Activated T-cell treated with anti-CD3 and anti-CD28 coated beads, Interleukin-2, amount 50 U/mL, for 1 hour (primary cell): Measurements from ENCODE around the gene MAP3K9.

Experiments used
- DNase-seq: peaks from one replicate; pipeline ENCODE4 v3.0.0-alpha.2; 2020

MAP3K9 gene

GRCh38 chr14:70816525-70816924, 7.2 kb upstream of the MAP3K9 start:
- no peak for DNase-seq

GRCh38 chr14:70814466-70814865, 5.2 kb upstream of the MAP3K9 start:
- DNase-seq = no peak

DNA sequence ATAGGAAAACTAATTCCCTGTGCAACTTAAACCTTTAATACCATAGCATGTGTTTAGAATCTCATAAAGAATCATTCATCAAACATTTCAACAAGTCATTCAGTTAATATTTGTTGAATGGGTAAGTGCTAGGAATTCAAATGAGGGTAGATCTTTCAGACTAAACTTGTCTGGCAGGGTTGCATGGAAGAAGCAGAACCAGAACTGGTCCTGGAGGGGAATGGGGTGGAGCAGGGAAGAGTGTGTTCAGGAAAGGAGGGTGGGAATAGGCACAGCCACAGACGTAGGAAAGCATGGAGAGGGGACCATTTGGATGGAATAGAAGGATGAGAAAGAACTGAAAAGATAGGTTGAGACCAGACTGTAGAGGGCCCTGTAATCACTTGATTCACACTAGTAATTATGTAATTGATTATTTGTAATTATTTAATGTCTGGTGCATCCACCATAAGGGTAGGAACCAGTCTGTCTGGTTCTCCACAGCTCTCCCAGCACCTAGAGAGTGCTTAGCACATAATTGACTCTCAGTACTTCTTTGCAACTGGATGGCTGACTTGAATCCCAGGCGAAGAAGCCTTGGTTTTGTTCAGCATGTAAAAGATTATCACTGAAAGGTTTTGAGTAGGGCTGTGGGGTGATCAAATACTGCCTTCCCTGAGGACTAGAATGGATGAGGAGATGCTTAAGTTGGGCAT, 3.0 kb upstream of the MAP3K9 start:
- DNase-seq = no peak

DNA sequence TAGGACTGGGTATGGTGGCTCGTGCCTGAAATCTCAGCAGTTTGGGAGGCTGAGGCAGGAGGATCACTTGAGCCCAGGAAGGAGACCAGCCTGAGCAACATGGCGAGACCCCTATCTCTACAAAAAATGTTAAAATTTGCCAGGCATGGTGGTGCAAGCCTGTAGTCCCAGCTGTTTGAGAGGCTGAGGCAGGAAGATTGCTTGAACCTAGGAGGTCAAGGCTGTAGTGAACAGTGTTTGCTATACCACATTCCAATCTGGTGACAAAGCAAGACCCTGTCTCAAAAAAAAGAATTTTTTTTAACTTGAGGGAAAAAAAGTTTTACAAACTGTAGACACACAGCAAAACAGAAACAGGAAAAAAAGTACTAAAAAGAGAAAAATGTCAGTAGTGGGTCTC, 2.3 kb upstream of the MAP3K9 start:
- DNase-seq = no peak

DNA sequence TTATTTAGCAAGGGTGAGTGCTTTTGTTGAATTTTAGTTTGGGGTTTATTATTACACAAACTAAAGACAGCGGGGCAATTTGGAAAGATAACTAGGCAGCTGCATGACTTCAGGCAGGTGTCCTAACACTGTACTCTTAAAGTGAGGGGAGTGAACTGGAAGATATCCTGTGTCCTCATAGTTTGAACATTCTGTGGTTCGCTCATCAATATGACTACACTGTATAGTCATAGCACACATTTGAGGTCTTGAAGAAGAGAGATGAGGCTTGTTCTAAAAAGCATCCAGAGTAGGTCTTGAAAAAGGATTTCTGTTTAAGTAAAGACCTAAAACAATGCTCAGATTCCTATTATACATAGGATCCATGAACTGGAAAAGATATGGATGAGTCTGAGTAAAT, 1.7 kb upstream of the MAP3K9 start:
- no peak for DNase-seq

GRCh38 chr14:70810621-70811020, 1.3 kb upstream of the MAP3K9 start:
- DNase-seq = no peak

DNA sequence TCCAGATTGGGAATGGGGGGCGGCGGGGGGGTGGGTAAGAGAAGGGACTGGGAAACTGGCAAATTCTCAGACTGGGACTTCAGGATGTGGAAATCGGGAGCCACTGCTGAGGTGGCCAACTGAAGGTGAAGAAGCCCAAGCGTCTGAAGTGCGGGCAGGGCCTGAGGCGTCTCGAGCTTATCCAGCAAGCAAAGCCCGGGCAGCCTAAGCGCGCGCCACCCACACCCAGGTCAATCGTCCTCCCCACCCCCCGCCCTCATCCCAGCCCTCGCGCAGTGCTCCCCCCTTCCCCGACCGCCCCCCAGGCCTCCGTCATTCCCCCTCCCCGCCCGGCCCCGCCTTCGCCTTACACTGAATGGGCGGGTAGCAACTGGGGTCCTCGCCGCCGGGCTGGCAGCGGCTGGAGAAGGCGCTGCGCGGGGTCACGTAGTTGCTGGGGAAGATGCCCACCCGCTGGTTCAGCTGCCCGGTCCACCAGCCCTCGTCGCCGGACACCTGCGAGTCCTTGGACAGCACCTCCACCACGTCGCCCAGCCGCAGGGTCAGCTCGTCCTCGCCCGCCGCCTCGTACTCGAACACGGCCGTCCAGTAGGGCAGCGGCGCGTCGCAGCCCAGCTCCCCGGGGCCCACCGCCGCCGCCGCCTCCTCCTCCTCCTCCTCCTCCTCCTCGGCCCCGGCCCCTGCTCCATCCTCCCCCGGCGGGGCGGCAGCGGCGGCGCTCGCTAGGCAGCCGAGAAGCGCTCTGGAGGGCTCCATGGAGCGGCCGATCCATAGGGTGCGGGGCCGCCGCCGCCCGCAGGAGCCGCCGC, 693 bp downstream of the MAP3K9 start:
- DNase-seq = peak; percentile 55

DNA sequence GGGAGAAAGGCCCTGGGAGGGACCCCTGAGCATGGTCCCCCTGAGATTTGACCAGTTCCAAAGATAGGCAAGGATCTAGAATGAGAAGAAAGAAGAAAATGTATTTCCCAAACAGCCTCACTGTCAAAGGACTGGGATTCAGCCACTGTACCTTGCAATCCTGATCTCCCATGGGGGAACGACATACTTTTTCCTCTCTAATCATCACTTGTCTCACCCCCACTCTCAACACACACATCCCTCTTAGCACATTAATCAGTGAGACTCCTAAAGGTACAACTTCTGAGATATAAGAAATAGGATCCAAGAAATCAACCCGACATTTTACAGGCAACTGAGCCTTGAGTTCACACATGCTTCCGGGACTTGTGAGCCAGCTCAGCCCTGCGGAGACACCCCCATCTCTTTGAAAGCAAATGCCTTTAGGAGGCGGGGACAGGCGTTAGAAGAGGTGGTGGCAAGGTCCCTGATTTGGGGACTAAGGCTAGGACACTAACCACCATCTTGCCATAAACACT, 1.4 kb downstream of the MAP3K9 start:
- peak; percentile 56 for DNase-seq

GRCh38 chr14:70804556-70805162, 4.7 kb downstream of the MAP3K9 start:
- no peak for DNase-seq

GRCh38 chr14:70803321-70804310, 5.7 kb downstream of the MAP3K9 start:
- DNase-seq = no peak

GRCh38 chr14:70802379-70802778, 6.9 kb downstream of the MAP3K9 start:
- no peak for DNase-seq

DNA sequence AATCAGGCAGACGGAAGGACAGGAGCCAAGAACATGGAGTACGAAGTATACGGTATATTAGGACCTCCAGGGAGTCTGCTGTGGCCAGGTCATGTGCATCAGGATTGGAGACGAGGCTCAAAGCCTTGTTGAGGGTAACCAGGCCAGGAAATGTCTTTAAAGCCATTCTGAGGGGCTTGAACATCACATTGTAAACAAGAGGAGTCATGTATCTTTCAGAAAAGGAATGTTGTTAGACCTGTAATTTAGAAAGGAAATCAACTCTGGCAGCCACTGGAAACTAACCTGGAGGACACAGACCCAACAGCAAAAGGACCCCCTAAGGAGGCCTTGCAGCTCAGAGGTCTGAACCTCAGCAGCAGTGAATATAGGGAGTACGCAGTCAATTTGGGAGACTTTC, 7.5 kb downstream of the MAP3K9 start:
- no peak for DNase-seq

GRCh38 chr14:70796551-70796950, 12.8 kb downstream of the MAP3K9 start:
- DNase-seq = no peak

DNA sequence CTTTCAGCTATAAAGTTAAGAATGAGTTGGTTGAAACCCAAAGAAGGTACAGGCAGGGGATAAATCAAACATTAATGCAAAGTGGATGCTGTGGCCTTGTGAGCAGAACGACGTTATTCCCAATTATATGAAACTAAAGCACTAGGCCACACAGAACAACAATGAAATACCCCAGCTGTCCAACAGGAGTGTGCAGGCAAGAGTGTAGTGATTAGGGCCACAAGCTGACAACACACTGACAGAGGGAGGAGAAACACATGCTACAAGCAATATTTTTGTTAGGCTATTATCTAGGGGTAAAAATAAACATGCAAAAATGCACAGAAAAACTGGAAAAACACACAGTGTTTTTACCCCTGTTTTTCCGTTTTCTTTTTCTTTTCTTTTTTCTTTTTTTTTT, 15.0 kb downstream of the MAP3K9 start:
- DNase-seq = no peak

- no peak for DNase-seq
These were observed 15.7 kb downstream of the MAP3K9 start for GRCh38 chr14:70793637-70794036.

DNA sequence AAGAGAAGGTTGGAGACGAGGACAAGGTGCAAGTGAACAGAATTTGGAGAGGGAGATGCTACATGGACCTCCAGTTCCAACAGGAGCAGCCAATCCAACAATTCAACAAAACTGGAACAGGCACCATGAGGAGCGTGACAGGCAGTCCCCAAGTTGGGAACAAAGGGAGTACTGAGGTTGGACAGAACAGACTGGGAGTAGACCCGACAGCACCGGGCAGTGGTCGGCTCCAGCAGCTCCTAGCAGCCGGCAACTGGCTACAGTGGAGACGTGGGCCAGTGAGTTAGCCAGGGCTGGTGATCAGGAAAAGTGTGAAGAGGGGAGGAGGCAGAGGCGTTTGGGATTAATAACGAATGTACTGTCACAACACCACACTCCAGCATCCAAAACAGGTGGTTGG, 16.4 kb downstream of the MAP3K9 start:
- DNase-seq = no peak

DNA sequence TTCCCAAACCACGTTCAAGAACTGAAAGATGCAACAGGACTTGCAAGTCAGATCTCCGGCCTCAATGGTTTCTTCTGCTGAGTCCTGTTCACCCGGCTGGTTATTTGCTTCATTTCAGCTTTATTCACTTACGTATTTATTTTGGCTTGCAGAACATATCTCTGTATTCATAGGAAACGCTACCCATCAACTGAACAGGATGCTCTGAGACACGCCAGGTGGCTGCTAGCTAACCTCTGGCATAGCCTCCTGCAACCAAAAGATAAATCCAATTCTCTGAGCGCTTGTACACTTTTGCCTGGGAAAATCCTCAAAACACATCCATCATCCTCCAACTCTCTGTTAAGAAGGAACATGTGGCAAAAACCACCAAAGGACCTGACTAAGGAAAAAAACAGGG, 17.3 kb downstream of the MAP3K9 start:
- no peak for DNase-seq

- DNase-seq = no peak
These were observed 19.4 kb downstream of the MAP3K9 start for GRCh38 chr14:70789961-70790360.

DNA sequence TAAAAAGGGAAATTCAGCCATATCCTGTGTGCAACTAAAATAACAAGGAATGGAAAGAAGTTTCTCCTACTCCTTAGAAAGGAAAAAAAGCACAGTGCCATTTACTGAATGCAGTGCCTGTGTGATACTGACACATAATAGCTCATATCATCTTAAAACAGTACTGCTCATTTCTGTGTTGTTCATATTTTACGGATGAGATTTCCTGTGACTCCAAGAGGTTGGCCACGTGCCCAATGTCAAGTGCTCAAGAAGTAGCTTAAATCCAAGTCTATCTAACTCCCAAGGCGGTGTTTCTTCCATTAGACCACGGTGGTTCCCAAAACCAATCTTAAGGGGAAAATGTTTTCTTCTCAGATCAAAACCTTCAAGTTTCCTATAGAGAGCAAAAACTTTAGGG, 20.0 kb downstream of the MAP3K9 start:
- DNase-seq = no peak

GRCh38 chr14:70788898-70789297, 20.4 kb downstream of the MAP3K9 start:
- DNase-seq = no peak

GRCh38 chr14:70785556-70785955, 23.8 kb downstream of the MAP3K9 start:
- no peak for DNase-seq

DNA sequence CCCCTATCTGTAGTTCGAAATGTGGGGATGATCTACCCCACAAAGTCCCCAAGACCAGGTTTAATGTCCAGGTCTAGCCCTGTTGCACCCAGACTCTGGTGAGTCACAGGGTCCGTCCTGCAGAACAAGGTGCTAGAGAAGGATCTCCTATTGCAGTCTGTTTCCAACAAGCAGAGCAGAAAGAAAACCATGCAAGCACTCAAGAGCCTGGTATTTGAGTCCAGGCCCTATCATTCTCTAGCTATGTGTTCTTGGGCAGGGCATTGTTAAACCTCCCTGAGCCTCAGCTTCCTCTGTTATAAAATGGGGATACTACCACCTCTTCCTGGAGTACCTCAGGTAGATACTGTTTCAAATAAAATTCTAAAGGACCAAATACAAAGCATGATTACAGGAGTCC, 24.4 kb downstream of the MAP3K9 start:
- DNase-seq = no peak

- DNase-seq = no peak
These were observed 27.0 kb downstream of the MAP3K9 start for GRCh38 chr14:70782361-70782760.
